Vagina (tissue), 2 donors: Measurements from ENCODE around the gene HOXD13.

Experiments
- CTCF ChIP-seq, 3 experiments: fragments of 450-650 bp in 2 of 3; fragments of 200-600 bp in 1 of 3; sonication (generic) in 1 of 3; IDR thresholded peaks; one replicate each; pipeline ENCODE4 v1.5.1; 2017 to 2019; ENCODE audit warnings: antibody characterized with exemption in 3 of 3, mild to moderate bottlenecking in 2 of 3, moderate library complexity in 2 of 3
- POLR2AphosphoS5 ChIP-seq, 2 donors: sonication (generic); formaldehyde crosslinking; IDR thresholded peaks; one replicate each; pipeline ENCODE4 v1.9.0; 2017; ENCODE audit warnings: antibody characterized with exemption in 2 of 2, mild to moderate bottlenecking in 2 of 2, low read depth in 1 of 2; ENCODE audit not compliant: insufficient read depth in 1 of 2

GRCh38 chr2:176090862-176091261 is 1.7 kb upstream of the HOXD13 start:
- no peak for TF ChIP-seq CTCF (IDR thresholded peaks at IDR 0.05)
- TF ChIP-seq POLR2AphosphoS5 (IDR thresholded peaks at IDR 0.05; ENCODE audit: insufficient read depth in 1 of 2, low read depth in 1 of 2) = no peak
